ENCODE data around the gene CHRM4.

Gene CHRM4

GRCh38 chr11:46350695-46351094, 40.9 kb downstream of the CHRM4 start:
- peak in 6 of 56 donors; percentile 21 to 48 (median 35) for DNase-seq

- peak in 17 of 56 donors; percentile 22 to 67 (median 42) for DNase-seq
Observed at GRCh38 chr11:46348566-46349401, 42.8 kb downstream of the CHRM4 start.

GRCh38 chr11:46347637-46348311, 43.8 kb downstream of the CHRM4 start:
- DNase-seq: peak in 2 of 56 donors; percentile 26 to 29

- peak in 55 of 56 donors; percentile 34 to 93 (median 77) for DNase-seq
Observed at GRCh38 chr11:46346886-46347636, 44.5 kb downstream of the CHRM4 start, which contains the start of gene DGKZ. Gene DGKZ, plus strand, starts transcription at chr11:46347463. Its CDS starts 197 bp downstream, at chr11:46347660.

- no peak for DNase-seq
Observed at GRCh38 chr11:46345881-46346484, 45.6 kb downstream of the CHRM4 start.

- DNase-seq: peak in 7 of 56 donors; percentile 15 to 44 (median 32)
Observed at GRCh38 chr11:46345131-46345597, 46.4 kb downstream of the CHRM4 start.

- no peak for DNase-seq
Observed at GRCh38 chr11:46343520-46343919, 48.1 kb downstream of the CHRM4 start.

- peak in 3 of 56 donors; percentile 17 to 29 (median 23) for DNase-seq
Observed at GRCh38 chr11:46342239-46342638, 49.3 kb downstream of the CHRM4 start.

- no peak for DNase-seq
Observed at GRCh38 chr11:46341454-46341853, 50.1 kb downstream of the CHRM4 start.

- DNase-seq: no peak
Observed at GRCh38 chr11:46339816-46340215, 51.8 kb downstream of the CHRM4 start.

GRCh38 chr11:46338988-46339666, 52.4 kb downstream of the CHRM4 start:
- DNase-seq: peak in 13 of 56 donors; percentile 14 to 56 (median 34)

GRCh38 chr11:46338636-46338987, 53.0 kb downstream of the CHRM4 start:
- no peak for DNase-seq

- no peak for DNase-seq
Observed at GRCh38 chr11:46337626-46338345, 53.8 kb downstream of the CHRM4 start.

GRCh38 chr11:46336563-46337180, 54.9 kb downstream of the CHRM4 start:
- DNase-seq: peak in 1 of 56 donors; percentile 14

GRCh38 chr11:46335890-46336562, 55.5 kb downstream of the CHRM4 start:
- DNase-seq: peak in 39 of 56 donors; percentile 20 to 81 (median 54)

- DNase-seq: no peak
Observed at GRCh38 chr11:46335271-46335670, 56.3 kb downstream of the CHRM4 start.

GRCh38 chr11:46334211-46334610, 57.4 kb downstream of the CHRM4 start:
- DNase-seq: no peak

Data from nucleus accumbens (tissue), 56 donors.